Measurements from ENCODE around the gene ROPN1B.

DNA sequence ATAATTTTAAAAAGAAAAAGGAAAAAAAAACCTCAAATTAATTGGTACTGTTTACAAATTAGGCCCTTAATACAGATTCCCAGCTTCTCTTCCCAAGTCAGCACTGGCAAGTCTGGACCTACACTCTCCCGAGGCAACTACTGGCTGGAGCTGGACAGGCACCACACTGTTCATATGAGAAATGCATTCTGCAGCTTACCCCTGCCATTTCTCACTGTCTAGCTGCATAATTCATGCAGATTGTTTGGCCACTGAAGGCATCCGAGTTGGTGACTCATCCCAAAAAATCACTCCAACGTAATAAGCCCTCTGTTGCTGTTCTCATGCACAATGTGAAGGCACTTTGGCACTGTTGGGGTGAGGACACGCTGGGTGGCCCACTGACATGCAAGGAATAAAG is 45.3 kb downstream of the ROPN1B start:
- TF ChIP-seq EZH2 (IDR thresholded peaks at IDR 0.05; ENCODE audit: borderline replicate concordance, low read length) = no peak
- TF ChIP-seq CTCF (IDR thresholded peaks at IDR 0.05; ENCODE audit: low read length) = no peak

Measured in OCI-LY1 (cell line).